HG03520 (cell line): ENCODE results near the gene MTM1.

ENCODE experiments used
- ATAC-seq: cut with Tn5 transposase; IDR thresholded peaks from one replicate; pipeline ENCODE4 v1.9.1; 2021; ENCODE audit warnings: mild to moderate bottlenecking, moderate library complexity; ENCODE audit not compliant: unreplicated experiment

Gene MTM1

DNA sequence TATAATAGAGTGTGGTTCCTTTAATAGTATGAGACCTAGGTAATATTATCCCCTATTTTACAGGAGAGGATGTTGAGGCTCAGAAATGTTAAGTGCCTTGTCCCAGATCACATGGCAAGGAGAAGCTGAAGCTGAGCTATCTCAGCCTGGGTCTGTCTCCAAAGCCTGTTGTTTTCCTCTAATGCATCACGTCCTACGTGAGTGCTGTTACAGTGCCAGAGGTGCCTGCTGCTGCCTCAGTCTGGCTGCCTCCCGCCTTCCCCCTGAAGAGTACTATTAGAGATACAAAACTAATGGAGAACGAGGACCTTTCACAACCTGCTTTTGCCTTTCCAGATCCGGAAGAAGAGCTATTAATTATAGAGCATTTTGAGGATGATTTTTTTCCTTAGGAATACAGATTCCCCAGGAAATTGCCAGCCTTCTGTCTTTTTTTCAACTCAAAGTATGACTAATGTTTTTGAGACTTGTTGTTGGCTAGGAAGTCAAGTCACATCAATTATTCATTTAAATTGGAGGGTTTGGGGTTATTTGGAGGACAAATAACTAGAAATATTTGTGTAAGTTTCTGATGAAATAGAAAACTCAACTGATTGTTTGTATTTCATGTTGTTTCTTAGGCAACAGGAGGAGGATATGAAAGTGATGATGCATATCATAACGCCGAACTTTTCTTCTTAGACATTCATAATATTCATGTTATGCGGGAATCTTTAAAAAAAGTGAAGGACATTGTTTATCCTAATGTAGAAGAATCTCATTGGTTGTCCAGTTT is 80.9 kb downstream of the MTM1 start:
- ATAC-seq = no peak

DNA sequence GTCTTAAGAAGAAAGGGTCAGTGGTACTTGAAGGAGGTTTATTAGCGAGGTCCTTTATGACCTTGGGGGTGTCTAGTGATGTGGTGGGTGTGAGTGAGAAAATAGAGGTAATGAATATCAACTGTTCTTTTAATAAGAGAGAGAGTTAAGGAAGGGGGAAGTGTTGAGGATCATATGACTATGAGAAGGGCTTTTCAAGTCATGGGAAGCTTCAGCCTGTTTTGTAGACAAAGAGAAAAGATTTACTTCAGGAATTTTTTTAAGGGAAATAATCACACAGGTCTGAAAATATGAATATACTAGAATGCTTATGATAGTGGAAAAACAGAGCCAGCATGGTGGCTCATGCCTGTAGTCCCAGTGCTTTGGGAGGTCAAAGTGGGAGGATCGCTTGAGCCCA is 83.5 kb downstream of the MTM1 start:
- ATAC-seq = no peak

DNA sequence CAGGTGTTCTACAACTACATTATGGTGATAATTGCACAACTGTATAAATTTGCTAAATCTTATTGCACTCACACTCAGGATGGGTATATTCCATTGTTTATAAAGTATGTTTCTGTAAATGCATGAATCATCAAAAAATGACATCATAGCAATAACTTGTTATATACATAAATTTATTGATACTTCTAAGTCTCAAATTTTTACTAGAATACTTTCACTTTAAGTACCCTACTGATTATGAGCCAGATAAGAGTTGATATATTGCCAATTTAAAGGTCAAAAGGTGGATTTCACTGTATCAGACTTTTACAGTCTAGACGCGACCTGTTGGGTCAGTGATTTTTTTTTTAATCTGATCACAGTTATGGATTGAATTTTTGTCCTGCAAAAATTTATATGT is 87.4 kb downstream of the MTM1 start:
- ATAC-seq = no peak

DNA sequence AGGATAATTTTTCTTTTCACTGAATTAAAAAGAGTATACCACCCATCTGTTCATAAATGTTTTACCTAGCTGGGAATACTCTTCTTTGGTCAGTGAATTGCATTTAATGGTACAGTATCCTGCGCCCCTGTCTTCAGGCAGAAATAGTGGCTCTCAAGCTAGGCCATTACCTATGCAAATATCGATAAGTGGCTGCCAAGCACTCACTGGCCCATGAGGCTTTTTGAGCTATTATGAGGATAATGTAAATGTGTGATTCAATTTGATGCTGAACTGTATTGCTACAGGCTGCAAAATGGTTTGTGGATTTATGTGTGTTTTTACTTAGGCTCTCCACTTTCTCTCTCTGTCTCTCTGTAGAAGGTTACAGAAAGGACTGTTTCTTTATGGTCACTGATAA is 94.7 kb downstream of the MTM1 start:
- no peak for ATAC-seq

DNA sequence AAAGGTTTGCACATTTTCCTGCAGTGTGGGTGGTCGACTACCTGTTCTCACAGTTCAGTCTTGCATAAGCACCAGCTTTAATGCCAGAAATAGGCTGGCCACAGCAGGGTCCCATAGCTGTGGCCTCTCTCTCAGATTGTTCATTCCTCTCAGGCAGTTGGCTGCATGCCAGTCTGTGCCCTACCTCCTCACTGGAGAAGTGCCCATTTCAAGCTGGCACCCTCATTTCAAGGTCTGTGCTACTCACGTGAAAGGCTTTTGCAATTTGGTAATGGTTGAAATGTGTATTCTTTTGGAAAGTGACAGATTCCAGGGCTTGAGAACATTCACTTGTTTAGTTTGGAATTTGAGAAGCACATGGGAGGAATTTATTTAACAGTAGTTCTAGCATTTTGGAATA is 95.9 kb downstream of the MTM1 start:
- ATAC-seq = no peak

DNA sequence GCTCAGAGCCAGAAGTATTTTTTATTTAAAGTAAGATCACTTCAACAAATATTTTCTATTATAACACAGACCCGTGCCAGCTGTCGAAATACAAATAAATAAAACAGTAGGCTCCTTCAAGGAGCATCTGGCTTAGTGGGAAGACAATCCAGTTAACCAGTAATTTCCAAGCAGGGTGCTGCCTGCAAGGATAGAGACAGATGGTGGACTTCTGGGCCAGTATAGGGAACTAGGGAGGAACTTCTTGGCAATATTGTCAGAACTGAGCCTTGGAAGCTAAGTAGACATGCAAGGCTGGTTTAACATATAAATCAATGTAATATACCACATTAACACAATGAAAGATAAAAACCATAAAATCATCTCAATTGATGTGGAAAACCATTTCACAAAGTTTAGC is 107.8 kb downstream of the MTM1 start:
- ATAC-seq = no peak

DNA sequence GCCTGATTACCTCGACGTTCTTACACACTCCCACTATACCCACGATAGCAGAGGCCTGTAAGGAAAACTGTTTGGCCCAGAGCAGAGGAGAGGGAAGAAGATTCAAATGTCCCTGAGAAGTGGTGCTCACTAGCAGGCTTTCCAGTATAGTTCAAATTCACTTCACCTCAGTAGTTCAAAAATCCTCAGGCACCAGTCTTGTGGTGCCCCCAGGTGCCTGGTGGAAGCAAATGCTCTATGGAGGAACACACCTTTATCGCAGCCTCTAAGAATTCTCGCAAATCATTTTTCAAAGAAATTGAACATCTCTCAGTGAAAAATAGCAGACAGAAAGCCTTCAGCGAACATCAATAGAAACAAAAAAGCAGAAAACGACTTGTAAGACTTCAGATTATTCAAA is 112.6 kb downstream of the MTM1 start:
- ATAC-seq = no peak

DNA sequence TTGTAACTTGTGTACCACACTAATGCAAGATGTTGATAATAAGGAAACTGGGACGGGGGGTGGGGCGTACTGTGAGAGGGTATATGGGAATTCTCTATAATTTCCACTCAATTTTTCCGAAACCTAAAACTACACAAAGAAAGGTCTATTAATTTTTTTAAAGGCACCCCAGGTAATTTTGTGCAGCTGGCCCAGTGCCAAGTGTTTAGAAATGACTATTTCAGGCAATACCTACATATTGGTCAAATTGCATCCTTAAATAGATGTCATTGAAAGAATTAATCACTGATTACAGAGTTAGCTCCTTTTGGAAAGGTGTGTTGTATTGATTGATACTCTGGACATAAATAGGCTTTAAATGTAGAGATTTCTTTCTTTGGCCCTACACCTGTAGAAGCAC is 114.7 kb downstream of the MTM1 start:
- no peak for ATAC-seq

DNA sequence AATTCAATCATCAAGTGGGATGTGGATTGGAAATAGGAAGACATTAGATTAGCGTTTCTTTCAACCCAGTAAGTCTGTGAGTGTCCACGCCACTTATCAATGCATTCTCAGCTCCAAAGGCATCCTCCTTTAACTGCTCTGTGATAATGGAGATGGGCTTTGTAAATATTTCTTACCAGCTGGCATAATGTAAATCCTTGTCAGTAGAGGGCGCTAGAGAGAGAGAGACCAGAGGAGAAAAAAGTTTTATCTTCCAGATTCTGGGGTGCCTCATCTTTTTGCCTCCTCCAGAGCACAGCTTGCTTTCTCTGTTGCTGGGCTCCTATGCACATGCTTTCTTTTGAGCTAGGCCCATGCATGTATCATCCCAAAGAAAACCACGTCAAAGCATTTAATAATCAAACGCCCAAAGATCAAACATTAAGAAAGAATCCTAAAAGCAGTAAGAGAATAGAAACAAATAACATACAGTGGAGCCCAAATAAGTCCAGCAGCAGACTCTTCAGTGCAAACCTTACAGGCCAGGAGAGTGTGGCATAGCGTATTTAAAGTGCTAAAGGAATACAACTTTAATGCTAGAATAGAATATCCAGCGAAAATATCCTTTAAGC is 115.2 kb downstream of the MTM1 start:
- ATAC-seq = no peak

DNA sequence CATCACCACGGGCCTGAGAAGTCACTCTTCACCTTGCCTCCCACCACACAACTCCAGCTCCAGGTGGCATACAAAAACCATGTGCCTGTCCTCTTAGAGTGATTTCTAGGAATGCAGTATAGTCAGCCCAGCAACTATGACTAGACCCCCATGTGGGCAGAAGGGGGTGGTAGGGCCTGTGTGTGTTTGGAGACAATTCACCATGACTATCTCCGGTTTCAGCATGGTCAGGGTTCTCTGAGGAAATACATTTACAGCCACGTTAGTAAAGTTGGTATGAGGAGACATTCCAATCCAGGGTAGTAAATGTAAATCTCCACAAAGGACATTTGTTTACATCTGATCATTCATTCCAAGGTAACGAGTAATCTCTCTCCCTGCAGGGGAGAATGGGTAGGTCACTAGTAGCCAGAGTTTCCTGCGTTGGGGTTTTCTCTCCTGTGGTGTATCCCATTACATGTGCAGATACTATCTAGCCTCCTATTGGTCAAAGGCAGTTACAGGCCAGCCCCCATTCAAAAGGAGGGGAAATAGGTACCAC is 120.6 kb downstream of the MTM1 start:
- ATAC-seq = no peak

DNA sequence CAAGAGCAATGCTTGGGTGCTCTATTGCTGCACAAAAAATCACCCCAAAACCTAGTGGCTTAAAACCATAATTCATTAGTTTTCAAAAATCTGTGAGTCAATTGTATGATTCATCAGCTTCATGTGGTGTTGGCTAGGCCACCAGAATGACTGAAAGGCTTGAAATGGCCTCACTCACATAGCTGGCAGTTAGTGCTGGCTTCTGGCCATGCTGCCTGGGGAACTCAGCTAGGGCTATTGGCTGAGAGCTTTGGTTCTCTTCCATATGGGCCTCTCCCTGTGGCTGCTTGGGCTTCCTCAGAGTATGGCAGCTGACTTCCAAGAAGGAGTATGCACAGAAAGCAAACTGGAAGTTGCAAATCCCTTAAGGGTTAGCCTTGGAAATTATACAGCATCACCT is 121.7 kb downstream of the MTM1 start:
- ATAC-seq = no peak

DNA sequence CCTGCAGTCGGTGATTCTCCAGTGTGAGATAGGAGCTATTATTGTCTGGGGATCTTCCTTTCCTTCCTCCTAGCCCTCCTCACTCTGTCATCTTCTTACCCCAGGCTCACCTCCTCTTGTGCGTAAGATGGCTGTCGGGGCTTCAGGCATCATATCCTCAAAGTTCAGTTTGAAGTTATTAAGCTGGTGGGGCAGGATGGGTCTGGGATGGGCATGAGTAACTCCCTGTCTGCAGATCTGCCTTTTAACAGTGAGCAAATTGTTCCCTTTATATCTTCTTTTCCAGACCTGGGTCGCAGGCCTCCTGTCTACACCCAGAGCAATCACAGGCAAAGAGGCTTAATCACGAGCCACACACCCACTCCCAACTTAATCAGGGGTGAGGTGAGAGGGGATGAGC is 123.9 kb downstream of the MTM1 start:
- ATAC-seq = no peak

DNA sequence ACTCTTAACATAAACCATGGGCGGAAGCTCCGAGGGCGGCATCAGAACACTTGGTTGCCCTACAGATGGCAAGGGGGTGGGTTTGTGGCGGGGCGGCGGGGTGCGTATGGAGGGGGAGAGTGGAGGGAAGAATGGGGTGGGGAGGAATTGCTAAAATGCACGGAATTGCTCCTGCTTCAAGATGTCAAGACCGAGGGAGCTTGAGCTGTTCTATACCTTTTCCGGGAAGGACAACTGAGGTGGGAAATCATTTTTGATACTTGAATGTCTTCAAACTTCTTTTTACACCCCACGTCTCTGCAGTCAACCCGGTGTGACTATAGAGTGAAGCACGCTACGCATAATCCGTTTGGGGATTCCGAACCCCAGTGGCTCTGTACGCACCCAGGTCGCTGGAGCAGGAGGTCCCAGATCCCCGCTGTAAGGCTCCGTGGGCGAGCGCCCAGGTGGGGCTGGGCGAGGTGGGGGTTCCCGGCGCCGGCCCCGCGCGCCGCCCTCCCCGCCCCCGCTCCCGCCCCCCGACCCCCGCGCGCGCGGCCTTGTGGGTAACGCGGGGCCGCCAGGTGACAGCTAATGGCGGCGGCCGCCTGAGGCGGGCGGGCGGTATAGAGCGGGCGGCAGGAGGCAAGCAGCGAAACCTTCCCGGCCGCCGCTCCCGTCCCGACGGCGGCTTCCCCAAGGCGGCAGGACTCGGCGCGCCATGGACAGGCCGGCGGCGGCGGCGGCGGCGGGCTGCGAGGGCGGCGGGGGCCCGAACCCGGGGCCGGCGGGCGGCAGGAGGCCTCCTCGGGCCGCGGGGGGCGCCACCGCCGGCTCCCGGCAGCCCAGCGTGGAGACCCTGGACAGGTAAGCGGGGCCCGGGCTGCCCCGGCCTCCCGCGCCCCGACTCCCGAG is 124.7 kb downstream of the MTM1 start, which contains the start of gene MTMR1:
TSS of gene MTMR1 (plus strand) at position 566 of the 894 bp plus-strand sequence. CDS start at position 701, 135 bp downstream.
- peak; percentile 41 for ATAC-seq

DNA sequence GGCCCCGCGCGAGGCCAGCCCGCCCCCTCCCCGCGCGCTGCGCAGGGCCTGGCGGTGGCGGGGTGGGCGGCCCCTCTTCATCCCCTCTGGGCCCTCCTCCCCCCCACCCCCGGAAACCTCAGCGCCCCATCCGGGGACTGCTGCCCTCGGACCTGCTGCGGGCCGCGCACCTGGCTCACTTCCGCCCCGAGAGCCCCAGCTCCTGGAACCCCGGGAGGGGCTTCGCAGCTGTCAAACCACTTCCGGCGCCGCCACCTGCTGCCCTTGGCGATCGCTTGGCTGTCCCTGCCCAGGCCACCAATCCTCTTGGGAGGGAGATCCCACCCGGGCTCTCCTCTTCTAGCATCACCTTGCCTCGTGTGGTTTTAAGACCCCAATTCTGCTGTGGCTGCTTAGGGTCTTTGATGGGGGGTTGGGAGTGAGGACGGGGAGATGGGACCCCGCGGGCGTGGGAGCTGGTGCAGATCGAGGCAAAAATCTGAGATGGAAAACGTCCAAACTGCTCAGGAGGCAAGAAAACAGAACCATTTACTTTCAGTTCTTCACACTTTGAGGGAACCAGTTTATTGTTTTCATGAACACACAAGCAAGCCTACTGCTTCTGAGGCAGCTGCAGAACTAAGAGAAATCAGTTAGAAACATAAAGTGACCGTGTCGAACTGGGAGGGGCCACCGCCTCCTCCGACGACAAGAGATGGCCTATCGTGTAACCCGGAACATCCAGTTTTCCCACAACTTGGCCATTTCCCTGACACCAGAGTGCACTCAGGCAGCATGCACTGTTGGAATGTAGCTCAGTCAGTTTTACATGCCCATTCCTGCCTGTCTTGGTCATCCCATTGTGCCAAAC is 125.5 kb downstream of the MTM1 start:
- peak; percentile 68 for ATAC-seq

DNA sequence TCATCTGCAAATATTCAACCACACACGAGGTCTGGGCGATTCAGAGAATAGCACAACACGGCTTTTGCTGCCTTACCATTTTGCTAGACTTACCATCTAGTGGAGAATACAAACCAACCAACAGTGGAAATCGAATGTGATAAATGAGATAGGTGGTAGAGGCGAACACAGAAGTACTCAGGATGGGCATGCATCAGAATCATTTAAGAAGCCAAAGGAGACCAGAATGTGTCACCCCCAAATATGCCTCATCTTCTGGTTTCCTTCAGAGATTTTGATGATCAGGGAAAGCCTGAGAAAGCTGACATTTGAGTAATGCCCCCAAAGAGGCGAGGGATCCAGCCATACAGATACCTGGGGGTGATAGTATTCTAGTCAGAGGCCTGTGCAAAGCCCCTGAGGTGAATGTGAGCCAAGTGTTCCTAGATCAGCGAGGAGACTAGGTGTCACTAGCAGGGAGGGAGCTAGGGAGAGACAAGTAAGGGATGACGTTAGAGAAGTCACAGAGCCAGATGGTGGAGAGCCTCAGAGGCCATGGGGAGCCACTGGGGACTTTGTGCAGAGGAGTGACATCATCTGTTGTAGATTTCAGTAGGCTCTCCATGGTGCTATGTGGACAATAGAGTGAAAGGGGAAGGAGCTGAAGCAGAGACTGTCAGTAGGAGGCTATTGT is 126.5 kb downstream of the MTM1 start:
- no peak for ATAC-seq

DNA sequence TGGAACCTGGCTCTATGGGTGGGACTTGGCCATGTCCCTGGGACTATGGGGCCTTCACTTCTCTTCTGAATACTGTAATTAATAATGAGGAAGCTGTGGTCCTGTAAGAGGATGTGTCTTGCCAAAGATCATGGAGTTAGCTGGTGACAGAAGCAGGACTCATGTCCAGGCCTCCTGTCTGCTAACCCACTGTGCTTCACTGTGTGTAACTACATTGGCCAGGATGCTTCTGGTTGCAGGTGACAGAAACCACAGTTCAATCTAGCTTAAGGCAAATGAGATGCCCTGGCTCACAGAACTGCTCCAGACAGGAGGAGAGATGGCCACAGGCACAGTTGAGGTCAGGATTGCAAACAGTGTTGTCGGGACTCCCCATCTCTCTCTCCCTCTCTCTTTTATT is 127.9 kb downstream of the MTM1 start:
- ATAC-seq = no peak

DNA sequence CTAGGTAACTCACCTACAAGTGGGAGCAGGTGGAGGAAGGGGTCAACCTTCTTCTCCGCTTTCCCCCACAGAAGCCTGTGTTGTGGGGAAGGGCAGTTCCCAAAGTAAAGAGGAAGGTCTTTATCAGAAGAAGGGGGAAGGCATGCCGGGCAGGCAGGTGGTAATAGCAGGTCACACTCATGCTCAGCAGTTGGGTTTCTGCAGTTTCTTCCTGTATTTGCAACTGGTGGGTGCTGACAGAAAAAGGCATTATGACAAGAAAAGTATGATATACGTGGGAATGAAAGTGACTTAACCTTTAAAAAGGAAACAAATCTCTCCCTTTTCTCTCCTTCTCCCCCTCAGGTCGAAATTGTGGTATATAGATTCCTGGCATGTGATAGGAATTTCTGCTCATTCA is 128.4 kb downstream of the MTM1 start:
- no peak for ATAC-seq

DNA sequence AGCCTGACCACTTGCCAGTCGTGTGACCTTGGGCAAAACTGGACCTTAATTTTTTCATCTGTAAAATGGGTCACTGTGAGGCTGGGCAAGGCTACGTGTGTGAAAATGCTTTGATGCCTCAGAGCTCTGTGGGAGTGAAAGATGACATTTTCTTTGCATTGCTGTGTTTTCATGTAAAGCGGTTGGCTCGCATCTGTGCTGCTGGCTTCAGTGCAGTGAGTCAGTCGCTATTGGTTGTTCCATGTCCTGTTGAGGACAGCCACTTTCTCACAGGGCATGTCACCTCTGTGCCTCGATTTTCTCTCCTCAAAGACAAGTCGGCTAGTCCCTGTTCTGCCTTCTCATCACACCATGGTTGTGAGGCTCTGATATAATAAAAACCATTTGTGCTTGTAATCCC is 129.2 kb downstream of the MTM1 start:
- no peak for ATAC-seq

DNA sequence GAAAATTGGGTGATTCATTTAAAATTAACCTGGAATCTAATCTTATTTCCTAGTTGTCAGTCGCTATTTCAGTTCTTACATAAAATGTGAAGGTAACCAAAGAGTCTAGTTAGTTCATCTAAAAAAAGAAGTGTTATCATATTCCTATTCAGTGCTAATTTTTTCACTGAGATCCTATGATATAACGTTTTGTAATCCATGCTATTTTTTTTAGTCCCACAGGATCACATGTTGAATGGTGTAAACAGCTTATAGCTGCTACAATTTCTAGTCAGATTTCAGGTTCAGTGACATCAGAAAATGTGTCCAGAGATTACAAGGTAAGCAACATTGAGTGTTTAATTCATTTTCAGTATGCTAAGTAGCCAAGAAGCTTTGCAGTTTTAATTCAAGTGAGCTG is 130.6 kb downstream of the MTM1 start:
- ATAC-seq = no peak

DNA sequence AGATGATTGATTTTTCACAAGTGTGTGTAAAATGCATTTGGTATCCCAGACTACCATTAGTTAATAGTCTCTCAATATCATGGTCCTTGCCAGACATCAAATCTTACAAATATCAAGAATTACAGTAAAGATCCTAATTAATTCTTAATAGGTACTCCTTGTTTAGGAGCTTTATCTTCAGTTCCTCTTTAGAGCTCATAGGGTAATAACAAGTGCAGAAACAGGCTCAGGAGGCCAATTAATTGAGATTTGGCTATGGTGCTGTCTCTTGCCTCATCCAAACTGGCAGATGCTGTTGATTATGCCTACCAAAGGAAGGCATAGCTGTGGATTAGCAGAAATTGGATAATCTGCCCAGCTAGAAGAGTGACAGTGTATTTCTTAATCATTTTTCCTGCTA is 131.7 kb downstream of the MTM1 start:
- ATAC-seq = no peak
